ENCODE measurements around the gene ITIH3. TPM values are rescaled to one million over a fixed set of nuclear protein-coding genes. Genes with fewer than 3 reads are reported as not detected.

The ITIH3 gene
- total and polyA plus RNA-seq, 4 donors: 507 to 1,326 (median 909) TPM

DNA sequence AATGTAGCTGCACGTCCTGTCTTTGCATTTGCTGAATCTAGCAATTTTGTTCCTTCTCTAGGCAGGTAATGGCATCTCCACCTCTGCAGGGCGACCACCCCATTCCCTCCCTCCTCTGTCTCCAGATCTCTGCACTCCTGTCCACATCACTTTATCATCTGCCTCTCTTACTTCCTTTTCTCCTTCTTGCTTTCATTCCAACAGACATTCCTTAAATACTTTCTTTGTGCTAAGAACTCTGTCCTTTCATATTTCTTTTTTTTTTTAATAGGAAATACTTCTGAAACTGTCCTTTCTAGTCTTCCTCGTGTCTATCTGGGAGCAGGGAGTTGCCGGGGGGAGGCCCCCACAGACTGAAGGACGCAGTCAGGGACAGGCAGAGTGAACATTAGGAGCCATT is 7.2 kb downstream of the ITIH3 start (continued):
- TF ChIP-seq HNF4A (conservative IDR thresholded peaks at IDR 0.05): no peak
- TF ChIP-seq RXRA (IDR thresholded peaks at IDR 0.05): no peak
- TF ChIP-seq, protein P1, sequence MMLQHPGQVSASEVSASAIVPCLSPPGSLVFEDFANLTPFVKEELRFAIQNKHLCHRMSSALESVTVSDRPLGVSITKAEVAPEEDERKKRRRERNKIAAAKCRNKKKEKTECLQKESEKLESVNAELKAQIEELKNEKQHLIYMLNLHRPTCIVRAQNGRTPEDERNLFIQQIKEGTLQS (IDR thresholded peaks at IDR 0.05): no peak
- TF ChIP-seq FOXA2 (IDR thresholded peaks at IDR 0.05): no peak
- no peak for TF ChIP-seq RAD21 (IDR thresholded peaks at IDR 0.05)

DNA sequence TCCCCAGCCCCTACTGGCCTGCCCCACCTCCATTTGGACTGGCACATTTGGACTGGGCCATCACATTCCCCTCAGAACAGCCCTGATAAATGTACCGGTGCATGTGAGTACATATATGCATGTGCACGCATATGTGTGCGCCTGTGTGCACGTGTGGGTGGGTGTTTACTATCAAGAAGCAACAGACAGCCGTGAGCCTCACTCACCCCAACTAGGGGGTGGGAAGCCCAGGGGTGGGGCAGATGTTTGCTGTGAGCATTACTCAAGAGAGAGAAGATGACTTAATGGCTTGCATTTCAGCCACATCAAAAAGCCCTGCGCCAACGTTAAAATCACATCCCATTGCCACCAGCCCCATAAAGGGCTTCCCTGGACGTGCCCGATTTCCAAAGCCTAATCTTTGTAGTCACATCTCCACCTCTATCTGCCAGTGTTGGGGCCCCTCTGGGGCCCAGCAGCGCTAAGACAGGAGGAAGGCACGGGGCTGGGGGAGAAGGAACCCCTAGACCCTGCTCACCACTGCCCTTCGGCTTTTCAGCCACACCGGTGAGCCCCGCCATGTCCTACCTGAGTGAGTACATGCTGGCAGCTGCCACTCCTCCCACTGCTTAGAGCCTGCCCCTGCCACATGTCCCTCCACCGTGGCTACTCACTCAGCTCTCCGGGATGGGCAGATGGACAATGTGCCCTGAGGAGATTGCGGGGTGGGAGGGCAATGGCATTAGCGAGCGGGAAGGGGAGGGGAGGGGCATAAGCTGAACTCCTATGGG is 10.9 kb downstream of the ITIH3 start:
- TF ChIP-seq RAD21 (IDR thresholded peaks at IDR 0.05) (no peak), SP1 (IDR thresholded peaks at IDR 0.05) (no peak), NR2F2 (IDR thresholded peaks at IDR 0.05) (no peak), HNF4G (IDR thresholded peaks at IDR 0.05) (no peak), RXRA (IDR thresholded peaks at IDR 0.05) (no peak), TAF1 (conservative IDR thresholded peaks at IDR 0.05) (no peak), GABPA (IDR thresholded peaks at IDR 0.05 in 1 of 2, conservative IDR thresholded peaks at IDR 0.05 in 1 of 2) (no peak), FOXA1 (IDR thresholded peaks at IDR 0.05) (no peak), FOXA2 (IDR thresholded peaks at IDR 0.05) (no peak), EGR1 (IDR thresholded peaks at IDR 0.05; ENCODE audit: low read depth in 2 of 2) (no peak), JUND (IDR thresholded peaks at IDR 0.05) (no peak)
- TF ChIP-seq, protein P1 (IDR thresholded peaks at IDR 0.05): no peak
- TF ChIP-seq, protein P2, sequence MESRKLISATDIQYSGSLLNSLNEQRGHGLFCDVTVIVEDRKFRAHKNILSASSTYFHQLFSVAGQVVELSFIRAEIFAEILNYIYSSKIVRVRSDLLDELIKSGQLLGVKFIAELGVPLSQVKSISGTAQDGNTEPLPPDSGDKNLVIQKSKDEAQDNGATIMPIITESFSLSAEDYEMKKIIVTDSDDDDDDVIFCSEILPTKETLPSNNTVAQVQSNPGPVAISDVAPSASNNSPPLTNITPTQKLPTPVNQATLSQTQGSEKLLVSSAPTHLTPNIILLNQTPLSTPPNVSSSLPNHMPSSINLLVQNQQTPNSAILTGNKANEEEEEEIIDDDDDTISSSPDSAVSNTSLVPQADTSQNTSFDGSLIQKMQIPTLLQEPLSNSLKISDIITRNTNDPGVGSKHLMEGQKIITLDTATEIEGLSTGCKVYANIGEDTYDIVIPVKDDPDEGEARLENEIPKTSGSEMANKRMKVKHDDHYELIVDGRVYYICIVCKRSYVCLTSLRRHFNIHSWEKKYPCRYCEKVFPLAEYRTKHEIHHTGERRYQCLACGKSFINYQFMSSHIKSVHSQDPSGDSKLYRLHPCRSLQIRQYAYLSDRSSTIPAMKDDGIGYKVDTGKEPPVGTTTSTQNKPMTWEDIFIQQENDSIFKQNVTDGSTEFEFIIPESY (IDR thresholded peaks at IDR 0.05): no peak
- TF ChIP-seq, protein P3, sequence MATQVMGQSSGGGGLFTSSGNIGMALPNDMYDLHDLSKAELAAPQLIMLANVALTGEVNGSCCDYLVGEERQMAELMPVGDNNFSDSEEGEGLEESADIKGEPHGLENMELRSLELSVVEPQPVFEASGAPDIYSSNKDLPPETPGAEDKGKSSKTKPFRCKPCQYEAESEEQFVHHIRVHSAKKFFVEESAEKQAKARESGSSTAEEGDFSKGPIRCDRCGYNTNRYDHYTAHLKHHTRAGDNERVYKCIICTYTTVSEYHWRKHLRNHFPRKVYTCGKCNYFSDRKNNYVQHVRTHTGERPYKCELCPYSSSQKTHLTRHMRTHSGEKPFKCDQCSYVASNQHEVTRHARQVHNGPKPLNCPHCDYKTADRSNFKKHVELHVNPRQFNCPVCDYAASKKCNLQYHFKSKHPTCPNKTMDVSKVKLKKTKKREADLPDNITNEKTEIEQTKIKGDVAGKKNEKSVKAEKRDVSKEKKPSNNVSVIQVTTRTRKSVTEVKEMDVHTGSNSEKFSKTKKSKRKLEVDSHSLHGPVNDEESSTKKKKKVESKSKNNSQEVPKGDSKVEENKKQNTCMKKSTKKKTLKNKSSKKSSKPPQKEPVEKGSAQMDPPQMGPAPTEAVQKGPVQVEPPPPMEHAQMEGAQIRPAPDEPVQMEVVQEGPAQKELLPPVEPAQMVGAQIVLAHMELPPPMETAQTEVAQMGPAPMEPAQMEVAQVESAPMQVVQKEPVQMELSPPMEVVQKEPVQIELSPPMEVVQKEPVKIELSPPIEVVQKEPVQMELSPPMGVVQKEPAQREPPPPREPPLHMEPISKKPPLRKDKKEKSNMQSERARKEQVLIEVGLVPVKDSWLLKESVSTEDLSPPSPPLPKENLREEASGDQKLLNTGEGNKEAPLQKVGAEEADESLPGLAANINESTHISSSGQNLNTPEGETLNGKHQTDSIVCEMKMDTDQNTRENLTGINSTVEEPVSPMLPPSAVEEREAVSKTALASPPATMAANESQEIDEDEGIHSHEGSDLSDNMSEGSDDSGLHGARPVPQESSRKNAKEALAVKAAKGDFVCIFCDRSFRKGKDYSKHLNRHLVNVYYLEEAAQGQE (IDR thresholded peaks at IDR 0.05): no peak
- TF ChIP-seq, protein P4, sequence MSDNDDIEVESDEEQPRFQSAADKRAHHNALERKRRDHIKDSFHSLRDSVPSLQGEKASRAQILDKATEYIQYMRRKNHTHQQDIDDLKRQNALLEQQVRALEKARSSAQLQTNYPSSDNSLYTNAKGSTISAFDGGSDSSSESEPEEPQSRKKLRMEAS (IDR thresholded peaks at IDR 0.05): no peak
- TF ChIP-seq, protein P5, sequence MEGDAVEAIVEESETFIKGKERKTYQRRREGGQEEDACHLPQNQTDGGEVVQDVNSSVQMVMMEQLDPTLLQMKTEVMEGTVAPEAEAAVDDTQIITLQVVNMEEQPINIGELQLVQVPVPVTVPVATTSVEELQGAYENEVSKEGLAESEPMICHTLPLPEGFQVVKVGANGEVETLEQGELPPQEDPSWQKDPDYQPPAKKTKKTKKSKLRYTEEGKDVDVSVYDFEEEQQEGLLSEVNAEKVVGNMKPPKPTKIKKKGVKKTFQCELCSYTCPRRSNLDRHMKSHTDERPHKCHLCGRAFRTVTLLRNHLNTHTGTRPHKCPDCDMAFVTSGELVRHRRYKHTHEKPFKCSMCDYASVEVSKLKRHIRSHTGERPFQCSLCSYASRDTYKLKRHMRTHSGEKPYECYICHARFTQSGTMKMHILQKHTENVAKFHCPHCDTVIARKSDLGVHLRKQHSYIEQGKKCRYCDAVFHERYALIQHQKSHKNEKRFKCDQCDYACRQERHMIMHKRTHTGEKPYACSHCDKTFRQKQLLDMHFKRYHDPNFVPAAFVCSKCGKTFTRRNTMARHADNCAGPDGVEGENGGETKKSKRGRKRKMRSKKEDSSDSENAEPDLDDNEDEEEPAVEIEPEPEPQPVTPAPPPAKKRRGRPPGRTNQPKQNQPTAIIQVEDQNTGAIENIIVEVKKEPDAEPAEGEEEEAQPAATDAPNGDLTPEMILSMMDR (IDR thresholded peaks at IDR 0.05; ENCODE audit: low read depth, low read length, missing input control): no peak
- H3K36me3 ChIP-seq (ENCODE audit: control insufficient read depth in 4 of 4, insufficient read depth in 3 of 4, low read depth in 1 of 4, low read length in 3 of 4): peaks cover 32 to 85% (median 66%) of the 10 kb centered on the region in 4 donors
- H3K27me3 ChIP-seq (ENCODE audit: control insufficient read depth in 4 of 4, insufficient read depth in 4 of 4, low read length in 3 of 4): no peaks in the 10 kb centered on the region
- H3K9ac ChIP-seq (ENCODE audit: low read depth in 1 of 2, low read length in 2 of 2): no peak overlapping the region
- H3K4me1 ChIP-seq (ENCODE audit: control insufficient read depth in 4 of 4, insufficient read depth in 4 of 4, low read length in 3 of 4): peaks cover 0 to 11% (median 3%) of the 10 kb centered on the region in 4 donors
- DNase-seq (ENCODE audit: low spot score): no peak
- 87% methylated on average over 19 of the region's 19 CpGs for WGBS
- no peaks in the 10 kb centered on the region for H3K9me3 ChIP-seq (ENCODE audit: control insufficient read depth in 4 of 4, low read length in 3 of 4)
- H3K4me3 ChIP-seq (ENCODE audit: low read depth in 1 of 3, low read length in 3 of 3): no peak overlapping the region
- no peak overlapping the region for H3K27ac ChIP-seq (ENCODE audit: low read depth in 1 of 2, low read length in 2 of 2)
